Stimulated activated CD8-positive, alpha-beta memory T cell treated with anti-CD3 and anti-CD28 coated beads, Interleukin-15, amount 100 ng/mL, for 1 hour (primary cell): ENCODE measurements around the gene CCDC85A.

Experiments used
- DNase-seq: peaks from one replicate; pipeline ENCODE4 v3.0.0-alpha.2; 2020; ENCODE audit warnings: low read depth

CCDC85A gene

GRCh38 chr2:56240210-56240609, 56.4 kb downstream of the CCDC85A start:
- no peak for DNase-seq

GRCh38 chr2:56244506-56244905, 60.7 kb downstream of the CCDC85A start:
- no peak for DNase-seq

- no peak for DNase-seq
Measured at GRCh38 chr2:56244911-56245530, 61.2 kb downstream of the CCDC85A start.

DNA sequence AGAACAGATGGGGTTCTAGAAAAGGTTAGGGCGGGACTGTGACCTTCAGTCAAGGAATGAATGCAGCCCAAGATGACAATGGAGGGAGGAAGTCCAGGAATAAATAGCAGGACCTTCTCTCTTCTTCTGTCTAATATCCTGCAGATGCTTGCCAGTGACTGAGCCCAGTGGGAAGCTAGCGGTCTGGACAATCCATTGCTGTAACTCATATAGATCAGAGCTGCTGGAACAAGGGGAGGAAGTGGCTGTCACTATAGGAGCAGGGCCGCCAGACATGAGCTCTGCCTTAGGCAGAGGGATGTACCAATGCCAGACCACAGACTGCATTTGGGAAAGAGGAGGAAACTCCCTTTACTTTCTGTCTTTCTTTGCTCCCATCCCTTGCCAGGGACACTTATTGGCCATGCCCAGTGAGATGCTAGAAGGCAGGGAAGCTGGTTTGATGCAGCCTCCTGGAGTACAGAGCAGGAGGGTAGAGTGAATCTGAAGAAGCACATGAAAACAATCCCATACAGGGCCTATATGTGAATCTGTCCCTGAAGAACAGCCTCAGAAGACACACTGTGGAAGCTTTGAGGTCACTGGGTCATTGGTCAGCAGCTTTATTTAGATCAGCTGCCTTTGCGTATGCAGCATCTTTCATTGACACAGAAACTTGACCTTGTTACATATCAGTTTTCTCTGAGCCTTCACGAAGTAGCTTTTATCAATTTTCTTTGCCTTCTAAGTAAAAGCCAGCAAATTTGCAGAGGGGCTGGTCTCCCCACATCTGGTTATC, 65.4 kb downstream of the CCDC85A start:
- no peak for DNase-seq

DNA sequence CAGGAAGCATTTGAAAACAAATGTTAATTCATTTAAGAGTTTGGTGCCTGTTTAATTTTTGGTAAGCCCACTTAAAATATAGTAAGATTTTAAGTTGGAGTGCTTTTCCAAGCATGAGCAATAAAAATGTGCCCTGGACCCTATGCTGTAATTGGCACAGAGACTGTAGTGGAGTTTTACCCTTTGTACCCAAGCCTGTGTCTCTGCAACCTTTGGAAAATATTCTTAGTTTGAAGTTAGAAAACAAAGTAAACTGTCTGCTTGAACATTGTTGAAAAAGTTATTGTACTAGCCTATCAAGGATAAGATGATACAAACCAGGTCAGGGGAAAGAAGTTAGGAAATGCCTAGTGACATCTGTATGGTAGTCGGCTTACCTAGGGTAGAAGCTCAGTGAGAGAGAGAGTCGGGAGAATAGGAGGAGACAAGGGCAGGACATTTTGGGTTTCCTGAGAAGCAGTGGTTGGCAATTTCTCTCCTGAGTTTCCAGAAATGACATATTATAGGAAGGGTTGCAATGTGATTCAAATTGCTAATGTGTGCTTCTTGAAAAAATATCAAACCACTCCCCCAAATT, 66.5 kb downstream of the CCDC85A start:
- DNase-seq, result no peak

GRCh38 chr2:56260415-56260814, 76.6 kb downstream of the CCDC85A start:
- DNase-seq, result no peak

- DNase-seq, result no peak
Measured at GRCh38 chr2:56262241-56262640, 78.5 kb downstream of the CCDC85A start.

DNA sequence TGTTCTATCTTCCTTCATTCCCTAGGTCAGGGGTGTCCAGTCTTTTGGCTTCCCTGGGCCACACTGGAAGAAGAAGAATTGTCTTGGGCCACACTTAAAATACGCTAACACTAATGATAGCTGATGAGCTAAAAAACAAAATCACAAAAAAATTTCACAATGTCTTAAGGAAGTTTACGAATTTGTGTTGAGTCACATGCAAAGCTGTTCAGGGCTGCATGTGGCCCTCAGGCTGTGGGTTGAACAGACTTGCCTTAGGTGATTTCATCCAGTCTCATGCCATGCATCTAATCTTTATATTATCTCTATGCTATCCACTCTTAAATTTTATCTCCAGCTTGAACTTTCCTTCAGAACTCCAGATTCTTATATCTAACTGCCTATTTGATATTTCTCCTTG, 80.1 kb downstream of the CCDC85A start:
- no peak for DNase-seq

GRCh38 chr2:56266761-56267414, 83.1 kb downstream of the CCDC85A start:
- DNase-seq, result no peak

- DNase-seq, result no peak
Measured at GRCh38 chr2:56267415-56267788, 83.6 kb downstream of the CCDC85A start.

- no peak for DNase-seq
Measured at GRCh38 chr2:56268856-56269255, 85.1 kb downstream of the CCDC85A start.

DNA sequence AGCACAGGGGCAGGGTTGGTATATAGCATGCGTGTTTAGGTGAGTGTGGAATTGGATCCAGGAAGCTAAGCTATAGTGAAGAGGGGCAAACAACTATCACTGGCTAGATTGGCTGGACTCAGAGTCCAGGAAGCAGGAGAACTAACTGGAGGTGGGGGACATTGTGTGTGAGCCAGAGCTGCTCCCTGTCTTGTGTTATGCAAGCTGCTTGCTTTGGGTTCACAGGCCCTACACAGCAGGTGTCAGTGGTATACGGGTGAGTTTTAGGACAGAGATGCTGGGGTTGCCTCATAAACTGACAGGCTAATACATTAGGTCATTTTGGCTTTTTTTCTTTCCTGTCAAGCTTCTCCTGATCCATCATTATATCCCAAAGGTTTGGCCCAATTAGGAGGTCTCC, 87.5 kb downstream of the CCDC85A start:
- DNase-seq, result no peak

DNA sequence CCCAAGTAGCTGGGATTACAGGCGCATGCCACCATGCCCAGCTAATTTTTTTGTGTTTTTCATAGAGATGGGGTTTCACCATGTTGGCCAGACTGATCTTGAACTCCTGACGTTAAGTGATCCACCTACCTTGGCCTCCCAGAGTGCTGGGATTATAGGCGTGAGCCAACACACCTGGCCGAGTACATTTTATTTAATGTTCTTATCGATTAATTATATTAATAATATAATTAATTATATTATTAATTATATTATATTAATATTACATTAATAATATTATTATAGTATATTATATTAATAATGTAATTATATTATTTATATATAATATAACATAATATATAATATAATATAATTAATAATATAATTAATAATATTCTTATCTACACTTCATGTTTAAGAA, 101.4 kb downstream of the CCDC85A start:
- DNase-seq, result no peak

GRCh38 chr2:56286936-56287335, 103.1 kb downstream of the CCDC85A start:
- no peak for DNase-seq

GRCh38 chr2:56287508-56287907, 103.7 kb downstream of the CCDC85A start:
- DNase-seq, result no peak

DNA sequence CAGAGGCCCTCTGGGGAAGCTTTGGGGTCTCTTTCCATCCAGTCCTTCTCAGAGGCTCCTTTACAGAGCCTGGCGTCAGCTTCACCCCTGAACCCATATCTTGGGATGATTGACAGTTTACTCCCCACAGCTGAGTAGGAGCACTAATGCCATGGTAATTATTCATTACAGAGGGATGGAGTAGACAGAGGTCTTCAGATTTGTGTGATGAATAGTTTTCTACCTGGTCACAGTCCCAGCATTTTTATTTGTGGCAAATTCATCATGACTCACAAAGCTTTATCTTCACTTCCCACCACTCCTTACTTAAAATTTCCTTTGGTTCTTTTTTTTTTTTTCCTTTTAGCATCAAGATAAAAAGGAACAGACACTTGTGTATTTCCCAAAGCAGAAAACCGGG, 104.2 kb downstream of the CCDC85A start:
- DNase-seq, result no peak

GRCh38 chr2:56288838-56289580, 105.2 kb downstream of the CCDC85A start:
- no peak for DNase-seq

DNA sequence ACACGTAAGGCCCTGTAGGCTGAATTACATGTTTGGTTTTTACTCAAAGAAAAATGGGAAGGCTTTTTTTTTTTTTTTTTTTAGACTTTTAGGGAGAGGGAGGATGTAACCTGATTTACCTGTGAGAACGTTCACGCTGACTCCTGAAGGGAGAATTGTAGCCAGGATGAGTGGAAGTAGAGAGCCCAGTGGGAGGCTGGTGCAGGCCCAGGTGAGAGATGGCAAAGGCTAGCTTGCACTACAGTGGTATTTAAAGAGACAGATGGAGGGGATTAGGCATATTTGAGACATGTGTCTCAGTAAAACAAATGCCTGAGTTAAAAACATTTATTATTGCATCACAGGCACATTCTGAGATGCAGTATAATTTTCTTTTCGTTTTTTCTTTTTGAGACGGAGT, 107.9 kb downstream of the CCDC85A start:
- DNase-seq, result no peak

DNA sequence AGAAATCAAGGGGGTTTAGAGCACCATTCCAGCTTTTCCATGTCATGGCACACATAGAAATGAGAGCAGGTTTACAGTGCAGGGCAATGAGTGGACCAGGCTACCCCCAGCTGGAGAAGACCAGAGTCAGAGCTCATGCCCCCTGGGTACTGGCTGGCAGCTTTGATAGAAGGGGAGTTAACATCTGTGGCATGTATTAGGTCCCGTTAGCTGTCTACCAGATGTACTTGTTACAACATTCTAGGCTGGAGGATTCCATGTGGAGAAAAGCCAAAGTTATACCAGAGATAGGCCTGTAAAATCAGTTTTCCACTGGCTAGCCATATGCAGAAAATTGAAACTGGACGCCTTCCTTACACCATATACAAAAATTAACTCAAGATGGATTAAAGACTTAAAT, 109.2 kb downstream of the CCDC85A start:
- no peak for DNase-seq

- no peak for DNase-seq
Measured at GRCh38 chr2:56295666-56296065, 111.9 kb downstream of the CCDC85A start.

GRCh38 chr2:56297671-56298070, 113.9 kb downstream of the CCDC85A start:
- DNase-seq, result no peak

- no peak for DNase-seq
Measured at GRCh38 chr2:56299171-56299691, 115.4 kb downstream of the CCDC85A start.
